ENCODE data around the gene CMC2. TPM values are rescaled to one million over a fixed set of nuclear protein-coding genes. Genes with fewer than 3 reads are reported as not detected.

Gene CMC2
- total RNA-seq, 1 experiment from 2014 or later: 82.0 TPM

DNA sequence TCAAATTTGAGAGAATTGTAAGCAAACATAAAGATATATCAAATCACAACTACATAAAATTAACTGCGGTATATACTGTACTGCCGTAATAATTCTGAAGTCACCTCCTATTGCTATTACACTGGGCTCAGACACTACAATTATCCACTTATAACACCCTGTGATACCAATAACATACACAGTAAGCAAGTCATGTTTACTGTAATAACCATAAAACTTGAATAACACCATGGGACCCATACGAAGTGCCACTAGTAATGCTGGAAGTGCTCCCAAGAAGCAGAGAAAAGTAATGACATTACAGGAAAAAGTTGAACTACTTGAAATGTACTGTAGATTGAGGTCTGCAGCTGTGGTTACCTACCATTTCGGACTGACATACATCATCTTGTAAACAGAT, 24.0 kb downstream of the CMC2 start:
- in situ Hi-C loops (cut with HindIII; ENCODE audit: low pct_unique_long_range_greater_than_20kb, low sequenced_read_pairs): no loop called here
- BruUV-seq (replicated peaks): no TSS peak

GRCh38 chr16:80981103-80981502, 25.6 kb downstream of the CMC2 start:
- ATAC-seq (no peak), DNase-seq (ENCODE audit: low read depth, low spot score) (no peak)
- Histone ChIP-seq H3K27me3 (ENCODE audit: control insufficient read depth, insufficient read depth, low read length) (no peaks in the 10 kb centered on the region), H3K27ac (ENCODE audit: low read length) (no peak overlapping the region), H3K36me3 (ENCODE audit: control insufficient read depth, insufficient read depth, low read length) (no peaks in the 10 kb centered on the region; the same call in 1 of the 2 replicates), H3K9me3 (ENCODE audit: control insufficient read depth, insufficient read depth, low read depth, low read length) (no peaks in the 10 kb centered on the region), H3K4me1 (ENCODE audit: control insufficient read depth, insufficient read depth, low read length) (no peaks in the 10 kb centered on the region), H3K4me3 (ENCODE audit: low read depth in 2 of 2, low read length in 2 of 2) (no peak overlapping the region)
- no peak for TF ChIP-seq SIN3A (IDR thresholded peaks at IDR 0.05; ENCODE audit: borderline replicate concordance, insufficient read depth, low read depth, low read length)
- no peak for TF ChIP-seq REST (IDR thresholded peaks at IDR 0.05; ENCODE audit: insufficient read depth in 1 of 2, low read depth in 2 of 2, low read length in 1 of 2)
- TF ChIP-seq POLR2AphosphoS5 (IDR thresholded peaks at IDR 0.05; ENCODE audit: low read depth, low read length): no peak
- TF ChIP-seq, protein P1, sequence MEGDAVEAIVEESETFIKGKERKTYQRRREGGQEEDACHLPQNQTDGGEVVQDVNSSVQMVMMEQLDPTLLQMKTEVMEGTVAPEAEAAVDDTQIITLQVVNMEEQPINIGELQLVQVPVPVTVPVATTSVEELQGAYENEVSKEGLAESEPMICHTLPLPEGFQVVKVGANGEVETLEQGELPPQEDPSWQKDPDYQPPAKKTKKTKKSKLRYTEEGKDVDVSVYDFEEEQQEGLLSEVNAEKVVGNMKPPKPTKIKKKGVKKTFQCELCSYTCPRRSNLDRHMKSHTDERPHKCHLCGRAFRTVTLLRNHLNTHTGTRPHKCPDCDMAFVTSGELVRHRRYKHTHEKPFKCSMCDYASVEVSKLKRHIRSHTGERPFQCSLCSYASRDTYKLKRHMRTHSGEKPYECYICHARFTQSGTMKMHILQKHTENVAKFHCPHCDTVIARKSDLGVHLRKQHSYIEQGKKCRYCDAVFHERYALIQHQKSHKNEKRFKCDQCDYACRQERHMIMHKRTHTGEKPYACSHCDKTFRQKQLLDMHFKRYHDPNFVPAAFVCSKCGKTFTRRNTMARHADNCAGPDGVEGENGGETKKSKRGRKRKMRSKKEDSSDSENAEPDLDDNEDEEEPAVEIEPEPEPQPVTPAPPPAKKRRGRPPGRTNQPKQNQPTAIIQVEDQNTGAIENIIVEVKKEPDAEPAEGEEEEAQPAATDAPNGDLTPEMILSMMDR (IDR thresholded peaks at IDR 0.05): no peak
- no peak for TF ChIP-seq TCF7L2 (IDR thresholded peaks at IDR 0.05; ENCODE audit: low read depth, low read length)
- intact Hi-C loops (cut with micrococcal nuclease; ENCODE audit: unreplicated experiment) (no loop called here), in situ Hi-C loops (cut with HindIII; ENCODE audit: low pct_unique_long_range_greater_than_20kb, low sequenced_read_pairs) (no loop called here)
- ChIA-PET CTCF (no interaction called here), POLR2A (no interaction called here)
- no TSS peak for BruUV-seq (replicated peaks)

More for the DNA sequence above, 24.0 kb downstream of the CMC2 start:
- intact Hi-C loops (cut with micrococcal nuclease; ENCODE audit: unreplicated experiment): no loop called here
- TF ChIP-seq TCF7L2 (IDR thresholded peaks at IDR 0.05; ENCODE audit: low read depth, low read length) (no peak), POLR2AphosphoS5 (IDR thresholded peaks at IDR 0.05; ENCODE audit: low read depth, low read length) (no peak), SIN3A (IDR thresholded peaks at IDR 0.05; ENCODE audit: borderline replicate concordance, insufficient read depth, low read depth, low read length) (no peak), REST (IDR thresholded peaks at IDR 0.05; ENCODE audit: insufficient read depth in 1 of 2, low read depth in 2 of 2, low read length in 1 of 2) (no peak)
- TF ChIP-seq, protein P1 (IDR thresholded peaks at IDR 0.05): no peak
- ATAC-seq (no peak), DNase-seq (ENCODE audit: low read depth, low spot score) (no peak)
- H3K27me3 ChIP-seq (ENCODE audit: control insufficient read depth, insufficient read depth, low read length): no peaks in the 10 kb centered on the region
- H3K36me3 ChIP-seq (ENCODE audit: control insufficient read depth, insufficient read depth, low read length): no peaks in the 10 kb centered on the region; the same call in 1 of the 2 replicates
- H3K27ac ChIP-seq (ENCODE audit: low read length): no peak overlapping the region
- H3K4me1 ChIP-seq (ENCODE audit: control insufficient read depth, insufficient read depth, low read length): no peaks in the 10 kb centered on the region
- no peak overlapping the region for H3K4me3 ChIP-seq (ENCODE audit: low read depth in 2 of 2, low read length in 2 of 2)
- POLR2A ChIA-PET: no interaction called here
- H3K9me3 ChIP-seq (ENCODE audit: control insufficient read depth, insufficient read depth, low read depth, low read length): no peaks in the 10 kb centered on the region
- CTCF ChIA-PET: no interaction called here

Data from Panc1 (cell line).